GM15510 (cell line): ENCODE measurements around the gene TWIST2.

Experiments
- POLR2A ChIP-seq: IDR thresholded peaks from 3 replicates; pipeline ENCODE4 v1.6.1; 2011; ENCODE audit warnings: borderline replicate concordance; ENCODE audit not compliant: insufficient read length; ENCODE audit errors: extremely low read depth

Gene TWIST2

GRCh38 chr2:238906254-238906935, 58.5 kb downstream of the TWIST2 start:
- no peak for TF ChIP-seq POLR2A

GRCh38 chr2:238906936-238907716, 59.2 kb downstream of the TWIST2 start:
- TF ChIP-seq POLR2A = no peak

- no peak for TF ChIP-seq POLR2A
These were observed 59.9 kb downstream of the TWIST2 start for GRCh38 chr2:238907717-238908173.

- no peak for TF ChIP-seq POLR2A
These were observed 61.4 kb downstream of the TWIST2 start for GRCh38 chr2:238908960-238909951.

- TF ChIP-seq POLR2A = no peak
These were observed 63.0 kb downstream of the TWIST2 start for GRCh38 chr2:238910751-238911351.

GRCh38 chr2:238911376-238912227, 63.7 kb downstream of the TWIST2 start:
- TF ChIP-seq POLR2A = no peak

GRCh38 chr2:238912228-238912915, 64.5 kb downstream of the TWIST2 start:
- TF ChIP-seq POLR2A = no peak

GRCh38 chr2:238912916-238913875, 65.3 kb downstream of the TWIST2 start:
- no peak for TF ChIP-seq POLR2A

GRCh38 chr2:238913931-238914647, 66.2 kb downstream of the TWIST2 start:
- TF ChIP-seq POLR2A = no peak

- TF ChIP-seq POLR2A = no peak
These were observed 66.7 kb downstream of the TWIST2 start for GRCh38 chr2:238914648-238915015.

- no peak for TF ChIP-seq POLR2A
These were observed 67.3 kb downstream of the TWIST2 start for GRCh38 chr2:238915196-238915595.
